ENCODE measurements around the gene MAN2A2.

DNA sequence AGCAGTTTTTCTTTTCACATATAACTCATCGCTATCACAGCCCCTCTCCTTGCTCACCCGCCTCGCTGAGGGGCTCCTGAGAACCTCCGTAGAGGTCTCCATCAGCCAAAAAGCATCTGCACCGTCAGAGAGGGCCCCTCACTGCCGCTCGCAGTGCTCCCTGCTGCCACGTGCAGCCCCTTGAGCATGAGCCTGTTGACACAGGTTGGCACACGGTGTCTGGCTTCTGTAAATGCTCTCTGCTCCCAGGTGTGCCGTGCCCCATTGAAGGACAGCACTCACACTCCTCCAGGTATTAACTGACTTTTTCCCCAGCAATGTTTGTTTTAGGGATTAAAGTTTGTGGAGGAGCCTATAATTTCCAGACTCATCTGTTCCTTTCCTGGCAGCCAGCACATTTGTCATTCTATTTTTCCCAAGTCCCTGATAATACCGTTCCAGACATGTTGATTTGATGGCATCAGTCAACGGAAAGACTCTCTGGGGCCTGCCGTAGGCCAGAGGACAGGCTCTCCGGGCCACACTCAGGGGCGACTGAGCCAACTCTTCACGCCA, 36.9 kb upstream of the MAN2A2 start:
- TF ChIP-seq ARNTL (CRISPR knock-in tag; IDR thresholded peaks at IDR 0.05; ENCODE audit: borderline replicate concordance, low read depth) (no peak), BACH2 (CRISPR knock-in tag; IDR thresholded peaks at IDR 0.05; ENCODE audit: borderline replicate concordance) (no peak), SNAI2 (CRISPR knock-in tag; IDR thresholded peaks at IDR 0.05) (no peak), TCF4 (CRISPR knock-in tag; IDR thresholded peaks at IDR 0.05; ENCODE audit: borderline replicate concordance) (no peak), TOX (CRISPR knock-in tag; IDR thresholded peaks at IDR 0.05; ENCODE audit: borderline replicate concordance) (no peak), CSDC2 (CRISPR knock-in tag; IDR thresholded peaks at IDR 0.05) (no peak), PPARA (CRISPR knock-in tag; IDR thresholded peaks at IDR 0.05; ENCODE audit: borderline replicate concordance) (no peak)
- TF ChIP-seq, protein P1, sequence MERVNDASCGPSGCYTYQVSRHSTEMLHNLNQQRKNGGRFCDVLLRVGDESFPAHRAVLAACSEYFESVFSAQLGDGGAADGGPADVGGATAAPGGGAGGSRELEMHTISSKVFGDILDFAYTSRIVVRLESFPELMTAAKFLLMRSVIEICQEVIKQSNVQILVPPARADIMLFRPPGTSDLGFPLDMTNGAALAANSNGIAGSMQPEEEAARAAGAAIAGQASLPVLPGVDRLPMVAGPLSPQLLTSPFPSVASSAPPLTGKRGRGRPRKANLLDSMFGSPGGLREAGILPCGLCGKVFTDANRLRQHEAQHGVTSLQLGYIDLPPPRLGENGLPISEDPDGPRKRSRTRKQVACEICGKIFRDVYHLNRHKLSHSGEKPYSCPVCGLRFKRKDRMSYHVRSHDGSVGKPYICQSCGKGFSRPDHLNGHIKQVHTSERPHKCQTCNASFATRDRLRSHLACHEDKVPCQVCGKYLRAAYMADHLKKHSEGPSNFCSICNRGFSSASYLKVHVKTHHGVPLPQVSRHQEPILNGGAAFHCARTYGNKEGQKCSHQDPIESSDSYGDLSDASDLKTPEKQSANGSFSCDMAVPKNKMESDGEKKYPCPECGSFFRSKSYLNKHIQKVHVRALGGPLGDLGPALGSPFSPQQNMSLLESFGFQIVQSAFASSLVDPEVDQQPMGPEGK (CRISPR knock-in tag; IDR thresholded peaks at IDR 0.05; ENCODE audit: borderline replicate concordance) = no peak

All from SK-N-SH treated with all-trans-retinoic acid at 6 μM for 48 hours (cell line).